CD4-positive, alpha-beta T cell (primary cell): ENCODE results near the gene DGKA. TPM values are rescaled to one million over a fixed set of nuclear protein-coding genes. Genes with fewer than 3 reads are reported as not detected.

ENCODE experiments used
- ATAC-seq: fragments of 200-7000 bp; cut with Tn5 transposase; one replicate; pipeline ENCODE4 v1.10.0; 2022; ENCODE audit warnings: mild to moderate bottlenecking; ENCODE audit not compliant: poor library complexity
- CTCF ChIA-PET: fragments of 350-600 bp; sonication (Branson Sonifier 250); formaldehyde crosslinking; loops from one replicate; lab custom pipeline; 2021; ENCODE audit warnings: antibody characterized with exemption, inconsistent platforms; lab: Charles Lee
- POLR2A ChIA-PET: fragments of 350-600 bp; sonication (Branson Sonifier 250); formaldehyde crosslinking; loops from one replicate; lab custom pipeline; 2021; ENCODE audit warnings: antibody characterized with exemption, inconsistent platforms; lab: Charles Lee
- DNase-seq, 14 experiments: peaks; one replicate each; pipeline ENCODE4 v3.0.0-alpha.2; 2013 to 2020; ENCODE audit warnings: mixed read lengths in 2 of 14
- H3K27ac ChIP-seq, 2 donors: one replicate each; pipeline versions ENCODE4 v1.5.1 to v1.7.0; 2013; ENCODE audit warnings: low read length in 2 of 2, low read depth in 1 of 2, mild to moderate bottlenecking in 1 of 2
- H3K27me3 ChIP-seq, 2 experiments: 1 replicate in 1 of 2; 2 replicates in 1 of 2; pipeline versions ENCODE4 v1.6.1 to v1.7.0; 2013; ENCODE audit warnings: low read length in 2 of 2, control low read depth in 1 of 2, mild to moderate bottlenecking in 1 of 2, moderate library complexity in 1 of 2; ENCODE audit not compliant: insufficient read depth in 2 of 2, control insufficient read depth in 1 of 2
- H3K36me3 ChIP-seq: one replicate; pipeline ENCODE4 v1.6.1; 2013; ENCODE audit warnings: low read length, control low read depth; ENCODE audit not compliant: insufficient read depth
- H3K4me1 ChIP-seq: one replicate; pipeline ENCODE4 v1.6.1; 2013; ENCODE audit warnings: low read length, control low read depth; ENCODE audit not compliant: insufficient read depth
- H3K4me3 ChIP-seq: one replicate; pipeline ENCODE4 v1.5.1; 2013; ENCODE audit warnings: mild to moderate bottlenecking, low read length, moderate library complexity
- H3K9me3 ChIP-seq, 2 experiments: 1 replicate in 1 of 2; 2 replicates in 1 of 2; pipeline versions ENCODE4 v1.6.1 to v1.7.0; 2013; ENCODE audit warnings: low read length in 2 of 2, mild to moderate bottlenecking in 2 of 2, control low read depth in 1 of 2, moderate library complexity in 1 of 2; ENCODE audit not compliant: control insufficient read depth in 1 of 2, insufficient read depth in 1 of 2
- H3K27ac Mint-ChIP-seq: one replicate; pipeline ENCODE4 v1.8.0; 2020; ENCODE audit warnings: mixed read lengths
- H3K27me3 Mint-ChIP-seq: one replicate; pipeline ENCODE4 v1.8.0; 2021; ENCODE audit warnings: mixed read lengths
- H3K36me3 Mint-ChIP-seq: one replicate; pipeline ENCODE4 v1.8.0; 2021; ENCODE audit warnings: low read depth, mixed read lengths
- H3K4me1 Mint-ChIP-seq: one replicate; pipeline ENCODE4 v1.8.0; 2021; ENCODE audit warnings: low read depth, mixed read lengths
- H3K4me3 Mint-ChIP-seq: one replicate; pipeline ENCODE4 v1.8.0; 2020; ENCODE audit warnings: mild to moderate bottlenecking, mixed read lengths
- H3K9me3 Mint-ChIP-seq: one replicate; pipeline ENCODE4 v1.8.0; 2020; ENCODE audit warnings: mixed read lengths
- CTCF ChIP-seq: fragments of 200-600 bp; IDR thresholded peaks from one replicate; pipeline ENCODE4 v1.8.0; 2022; ENCODE audit warnings: antibody characterized with exemption, mild to moderate bottlenecking
- intact Hi-C, 2 experiments: fragments of 100-400 bp; cut with DNase I in 1 of 2; cut with micrococcal nuclease in 1 of 2; formaldehyde crosslinking; loops; one replicate each; pipeline versions ENCODE4 v1.15.1 to v1.9.0; 2023 to 2025; cut with DNase I, micrococcal nuclease
- total RNA-seq, 174 experiments: library from RNA in 2 of 174; stranded (reverse) in 2 of 174; gene quantifications; one replicate each; pipeline ENCODE4 v1.2.3 and lab custom pipeline; 2021 to 2026

Gene DGKA
- total RNA-seq, 2 experiments from 2014 or later: 799 to 818 TPM

GRCh38 chr12:55926738-55927587 is 4.0 kb upstream of the DGKA start:
- Mint-ChIP-seq H3K4me3 (peak overlapping the region; percentile 96), H3K27ac (peak overlapping the region; percentile 97), H3K4me1 (peaks cover 56% of the 10 kb centered on the region), H3K27me3 (no peaks in the 10 kb centered on the region), H3K9me3 (no peaks in the 10 kb centered on the region), H3K36me3 (peaks cover 68% of the 10 kb centered on the region)
- H3K27me3 ChIP-seq: no peaks in the 10 kb centered on the region
- POLR2A ChIA-PET: interaction anchor here (0.6 to 18.6 kb wide), 24 partner anchors 9 to 1647 kb away, joined by 3 to 251 read pairs (median 5); partner anchors contain the start of genes CBX5, DNAJC14, ORMDL2 and PA2G4
- H3K36me3 ChIP-seq: peaks cover 16% of the 10 kb centered on the region
- ATAC-seq (peak; percentile 32), DNase-seq (peak; percentile 83 to 96 (median 88))
- TF ChIP-seq CTCF: peak; percentile 86
- H3K4me3 ChIP-seq: peak overlapping the region; percentile 98
- peaks cover 45% of the 10 kb centered on the region for H3K4me1 ChIP-seq
- intact Hi-C loops: loop anchor here (1.0 to 5.0 kb wide), 4 partner anchors 13 to 190 kb away; partner anchors contain the start of genes RPL41 (in 2 of the 2), ZC3H10 (in 2 of the 2) and SARNP (in 1 of the 2)
- H3K27ac ChIP-seq: peak overlapping the region; percentile 72 to 93
- H3K9me3 ChIP-seq: no peaks in the 10 kb centered on the region
- CTCF ChIA-PET: interaction anchor here (0.5 to 8.9 kb wide), 22 partner anchors 9 to 189 kb away, joined by 3 to 86 read pairs (median 3); partner anchors contain the start of genes DNAJC14, ORMDL2, RAB5B and SARNP

- H3K9me3 Mint-ChIP-seq: no peaks in the 10 kb centered on the region
- peaks cover 66% of the 10 kb centered on the region for H3K36me3 Mint-ChIP-seq
These were observed 3.1 kb upstream of the DGKA start, which contains the start of gene PYM1 for GRCh38 chr12:55927588-55928502. Gene PYM1, minus strand, starts transcription at chr12:55927894. Its CDS starts 133 bp downstream, at chr12:55927761.

More at GRCh38 chr12:55927588-55928502, 3.1 kb upstream of the DGKA start, which contains the start of gene PYM1:
- peaks cover 13% of the 10 kb centered on the region for H3K36me3 ChIP-seq
- H3K9me3 ChIP-seq: no peaks in the 10 kb centered on the region
- peak within 1 kb of the TSS; percentile 98 for H3K4me3 ChIP-seq
- POLR2A ChIA-PET: interaction anchor here (0.6 to 18.6 kb wide), 20 partner anchors 9 to 1648 kb away, joined by 3 to 251 read pairs (median 5); partner anchors contain the start of genes CBX5, DNAJC14, ESYT1 and ORMDL2
- H3K27ac Mint-ChIP-seq: peak within 1 kb of the TSS; percentile 97
- DNase-seq (peak; percentile 40 to 84 (median 66)), ATAC-seq (no peak)
- H3K27ac ChIP-seq: peak within 1 kb of the TSS; percentile 72 to 93
- peaks cover 44% of the 10 kb centered on the region for H3K4me1 ChIP-seq
- H3K4me3 Mint-ChIP-seq: peak within 1 kb of the TSS; percentile 99
- intact Hi-C loops: loop anchor here (1.0 to 5.0 kb wide), 4 partner anchors 97 to 189 kb away; partner anchors contain the start of genes RPL41 (in 2 of the 2), ZC3H10 (in 2 of the 2) and SARNP (in 1 of the 2)
- CTCF ChIA-PET: interaction anchor here (0.7 to 8.9 kb wide), 5 partner anchors 8 to 98 kb away, joined by 3 to 86 read pairs (median 12); partner anchors contain the start of genes DNAJC14 and RAB5B
- peaks cover 51% of the 10 kb centered on the region for H3K4me1 Mint-ChIP-seq
- H3K27me3 ChIP-seq: no peaks in the 10 kb centered on the region
- no peaks in the 10 kb centered on the region for H3K27me3 Mint-ChIP-seq
- TF ChIP-seq CTCF: no peak
